PC-3 (cell line): Measurements from ENCODE around the gene BTF3. TPM values are rescaled to one million over a fixed set of nuclear protein-coding genes. Genes with fewer than 3 reads are reported as not detected.
"Not testable (repeated sequence)": the region's sequence is repeated elsewhere in the genome, so short reads cannot be mapped to it uniquely, and the experiment has no call there.

Source experiments
- ATAC-seq: fragments of 200-7000 bp; cut with Tn5 transposase; 2 replicates; pipeline ENCODE4 v1.9.1; 2020; ENCODE audit warnings: mild to moderate bottlenecking, moderate library complexity
- BruUV-seq: library from RNA; stranded (reverse); fragments of 400-500 nt; replicated peaks from 2 replicates; lab custom pipeline; 2021; lab: Mats Ljungman, UMichigan
- CTCF ChIA-PET: fragments of 300-600 bp; sonication (Branson Sonifier 250); formaldehyde crosslinking; loops from one replicate; lab custom pipeline; 2022; ENCODE audit warnings: antibody characterized with exemption; lab: Charles Lee
- POLR2A ChIA-PET: fragments of 300-600 bp; sonication (Branson Sonifier 250); formaldehyde crosslinking; loops from one replicate; lab custom pipeline; 2022; ENCODE audit warnings: antibody characterized with exemption; ENCODE audit not compliant: unreplicated experiment; lab: Charles Lee
- DNase-seq: peaks from one replicate; pipeline ENCODE4 v3.0.0-alpha.2; 2015
- H2AFZ ChIP-seq: fragments of 300-600 bp; sonication (generic); 2 replicates; pipeline ENCODE4 v1.6.0; 2016; ENCODE audit warnings: antibody characterized with exemption, low read length
- H3F3A ChIP-seq: fragments of 300-600 bp; sonication (generic); one replicate; pipeline ENCODE4 v1.6.0; 2017; ENCODE audit warnings: antibody characterized with exemption, low read length, control low read depth, mild to moderate bottlenecking; ENCODE audit not compliant: unreplicated experiment
- H3K27ac ChIP-seq: fragments of 300-600 bp; sonication (generic); 2 replicates; pipeline ENCODE4 v1.5.1; 2016; ENCODE audit warnings: mild to moderate bottlenecking, low read length
- H3K27me3 ChIP-seq: fragments of 300-600 bp; sonication (generic); 2 replicates; pipeline ENCODE4 v1.6.1; 2016; ENCODE audit warnings: low read length, mixed read lengths
- H3K36me3 ChIP-seq: fragments of 300-600 bp; sonication (generic); 2 replicates; pipeline ENCODE4 v1.6.1; 2016; ENCODE audit warnings: low read depth, mixed run types, low read length, mixed read lengths
- H3K4me1 ChIP-seq: fragments of 300-600 bp; sonication (generic); 2 replicates; pipeline ENCODE4 v1.5.1; 2016; ENCODE audit warnings: low read length; ENCODE audit not compliant: insufficient read depth
- H3K4me2 ChIP-seq: fragments of 300-600 bp; sonication (generic); 2 replicates; pipeline ENCODE4 v1.6.0; 2016; ENCODE audit warnings: low read length
- H3K4me3 ChIP-seq: fragments of 300-600 bp; sonication (generic); 2 replicates; pipeline ENCODE4 v1.5.1; 2016; ENCODE audit warnings: mild to moderate bottlenecking, low read length, mixed read lengths
- H3K79me2 ChIP-seq: fragments of 300-600 bp; sonication (generic); 2 replicates; pipeline ENCODE4 v1.6.1; 2017; ENCODE audit warnings: low read length, mixed read lengths
- H3K9ac ChIP-seq: fragments of 300-600 bp; sonication (generic); 2 replicates; pipeline ENCODE4 v1.6.0; 2016; ENCODE audit warnings: mild to moderate bottlenecking, low read length
- H3K9me2 ChIP-seq: fragments of 300-600 bp; sonication (generic); replicated peaks from 2 replicates; pipeline ENCODE4 v1.6.1; 2016; ENCODE audit warnings: mixed run types, low read length, mixed read lengths
- H3K9me3 ChIP-seq: fragments of 300-600 bp; sonication (generic); 2 replicates; pipeline ENCODE4 v1.6.1; 2016; ENCODE audit warnings: low read length, mixed read lengths
- H4K20me1 ChIP-seq: fragments of 300-600 bp; sonication (generic); 2 replicates; pipeline ENCODE4 v1.6.1; 2016; ENCODE audit warnings: low read length, mixed read lengths
- EZH2 ChIP-seq: fragments of 300-600 bp; sonication (generic); IDR thresholded peaks from one replicate; pipeline ENCODE4 v1.6.1; 2017; ENCODE audit warnings: antibody characterized with exemption, mild to moderate bottlenecking, low read length; ENCODE audit not compliant: unreplicated experiment
- EZH2phosphoT487 ChIP-seq: fragments of 300-600 bp; sonication (generic); IDR thresholded peaks from 2 replicates; pipeline ENCODE4 v1.6.1; 2018; ENCODE audit warnings: mild to moderate bottlenecking, antibody characterized with exemption, low read length, borderline replicate concordance
- intact Hi-C: fragments of 100-400 bp; cut with micrococcal nuclease; formaldehyde crosslinking; loops from 2 replicates; pipeline ENCODE4 v1.9.0; 2023
- total RNA-seq: library from RNA; depleted of rRNA; stranded (reverse); fragments of >200 nt; gene quantifications from 2 replicates; pipeline ENCODE4 v1.2.3, GENCODE V29; 2014
- TF ChIP-seq, protein P1 (sequence below): fragments of 300-600 bp; sonication (generic); conservative IDR thresholded peaks from 2 replicates; pipeline ENCODE4 v1.5.1; 2017; ENCODE audit warnings: antibody characterized with exemption, low read depth, mild to moderate bottlenecking, low read length

The BTF3 gene
- total RNA-seq, 1 experiment from 2014 or later: 291 TPM

DNA sequence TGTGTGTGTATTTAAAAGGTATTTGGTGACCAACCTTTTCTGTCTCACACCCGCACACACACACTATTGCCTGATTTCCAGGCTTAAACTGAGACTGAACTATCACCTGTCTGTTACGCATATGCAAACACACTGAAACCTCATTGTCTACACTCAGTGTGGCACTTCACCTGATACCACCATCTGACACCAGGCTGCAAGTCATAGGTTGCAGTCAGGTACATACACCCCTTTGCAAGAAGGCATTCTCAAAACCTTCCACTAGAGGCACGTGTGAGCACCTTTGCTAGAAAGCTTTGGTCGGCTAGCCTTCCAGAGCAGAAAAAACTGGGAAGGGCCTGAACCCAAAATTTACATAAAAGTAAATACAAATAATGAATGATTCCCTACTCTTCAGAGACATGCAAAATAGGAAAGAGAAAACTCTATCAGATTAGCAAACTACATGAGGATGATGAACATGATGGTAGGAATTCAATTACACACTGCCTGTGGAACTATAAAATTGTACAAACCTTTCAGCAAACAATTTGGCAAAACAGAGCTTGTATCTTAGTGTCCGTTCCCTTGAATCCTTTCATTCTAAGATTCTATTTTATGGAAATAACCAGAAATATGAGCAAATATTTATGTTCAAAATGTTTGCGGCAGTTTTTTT, 43.7 kb upstream of the BTF3 start:
- Histone ChIP-seq H3K4me1 (no peaks in the 10 kb centered on the region), H3F3A (no peaks in the 10 kb centered on the region), H3K9me3 (no peaks in the 10 kb centered on the region), H3K27ac (no peak overlapping the region), H3K79me2 (no peaks in the 10 kb centered on the region), H3K36me3 (no peaks in the 10 kb centered on the region), H4K20me1 (no peaks in the 10 kb centered on the region), H3K9me2 (no peaks in the 10 kb centered on the region), H3K27me3 (no peaks in the 10 kb centered on the region), H2AFZ (no peak overlapping the region), H3K4me2 (no peak overlapping the region), H3K9ac (no peak overlapping the region), H3K4me3 (no peak overlapping the region)
- ATAC-seq: peak; percentile 78
- BruUV-seq: no TSS peak
- TF ChIP-seq, protein P1, sequence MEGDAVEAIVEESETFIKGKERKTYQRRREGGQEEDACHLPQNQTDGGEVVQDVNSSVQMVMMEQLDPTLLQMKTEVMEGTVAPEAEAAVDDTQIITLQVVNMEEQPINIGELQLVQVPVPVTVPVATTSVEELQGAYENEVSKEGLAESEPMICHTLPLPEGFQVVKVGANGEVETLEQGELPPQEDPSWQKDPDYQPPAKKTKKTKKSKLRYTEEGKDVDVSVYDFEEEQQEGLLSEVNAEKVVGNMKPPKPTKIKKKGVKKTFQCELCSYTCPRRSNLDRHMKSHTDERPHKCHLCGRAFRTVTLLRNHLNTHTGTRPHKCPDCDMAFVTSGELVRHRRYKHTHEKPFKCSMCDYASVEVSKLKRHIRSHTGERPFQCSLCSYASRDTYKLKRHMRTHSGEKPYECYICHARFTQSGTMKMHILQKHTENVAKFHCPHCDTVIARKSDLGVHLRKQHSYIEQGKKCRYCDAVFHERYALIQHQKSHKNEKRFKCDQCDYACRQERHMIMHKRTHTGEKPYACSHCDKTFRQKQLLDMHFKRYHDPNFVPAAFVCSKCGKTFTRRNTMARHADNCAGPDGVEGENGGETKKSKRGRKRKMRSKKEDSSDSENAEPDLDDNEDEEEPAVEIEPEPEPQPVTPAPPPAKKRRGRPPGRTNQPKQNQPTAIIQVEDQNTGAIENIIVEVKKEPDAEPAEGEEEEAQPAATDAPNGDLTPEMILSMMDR: peak; percentile 75
- no peak for TF ChIP-seq EZH2
- TF ChIP-seq EZH2phosphoT487: no peak
- DNase-seq: peak; percentile 84
- POLR2A ChIA-PET: no interaction called here
- CTCF ChIA-PET: interaction anchor here (1.1 kb wide), 1 partner anchor 42 kb away, joined by 5 read pairs; no protein-coding TSS in a partner anchor
- intact Hi-C loops: loop anchor here (2.0 to 10.0 kb wide), 4 partner anchors 42 to 500 kb away; partner anchors contain the start of gene FCHO2

DNA sequence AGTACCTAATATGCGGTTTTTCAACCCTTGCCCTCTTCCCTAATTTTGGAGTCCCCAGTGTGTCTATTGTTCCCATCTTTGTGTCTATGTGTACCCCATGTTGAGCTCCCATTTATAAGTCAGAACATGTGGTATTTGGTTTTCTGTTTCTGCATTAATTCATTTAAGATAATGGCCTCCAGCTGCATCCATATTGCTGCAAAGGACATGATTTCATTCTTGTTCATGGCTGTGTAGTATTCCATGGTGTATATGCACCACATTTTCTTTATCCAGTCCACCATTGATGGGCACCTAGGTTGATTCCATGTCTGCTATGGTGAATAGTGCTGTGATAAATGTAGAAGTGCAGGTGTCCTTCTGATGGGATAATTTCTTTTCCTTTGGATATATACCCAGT, 41.8 kb upstream of the BTF3 start:
- CTCF ChIA-PET, H3K4me1 ChIP-seq, H3K4me2 ChIP-seq, BruUV-seq, H3K27me3 ChIP-seq, POLR2A ChIA-PET, H3K9me2 ChIP-seq, H3F3A ChIP-seq, ATAC-seq, H2AFZ ChIP-seq, H3K9ac ChIP-seq, H3K79me2 ChIP-seq, H3K4me3 ChIP-seq, DNase-seq, H4K20me1 ChIP-seq, H3K36me3 ChIP-seq, H3K27ac ChIP-seq, H3K9me3 ChIP-seq: not testable (repeated sequence)
- intact Hi-C loops: loop anchor here (10.0 kb wide), 2 partner anchors 78 to 502 kb away; partner anchors contain the start of gene FCHO2

- POLR2A ChIA-PET: no interaction called here
- no peaks in the 10 kb centered on the region for H3K9me2 ChIP-seq
- no peaks in the 10 kb centered on the region for H3K36me3 ChIP-seq
- H3F3A ChIP-seq: no peaks in the 10 kb centered on the region
- intact Hi-C loops: loop anchor here (10.0 kb wide), 2 partner anchors 75 to 505 kb away; partner anchors contain the start of gene FCHO2
- H3K79me2 ChIP-seq: no peaks in the 10 kb centered on the region
- H3K4me3 ChIP-seq: no peak overlapping the region
- H3K9ac ChIP-seq: no peak overlapping the region
- ATAC-seq: no peak; the same call in 1 of the 2 replicates
- no peak overlapping the region for H3K27ac ChIP-seq
- CTCF ChIA-PET: interaction anchor here (0.6 kb wide), 1 partner anchor 258 kb away, joined by 11 read pairs; no protein-coding TSS in a partner anchor
- no TSS peak for BruUV-seq
- DNase-seq: no peak
- no peaks in the 10 kb centered on the region for H4K20me1 ChIP-seq
- no peaks in the 10 kb centered on the region for H3K9me3 ChIP-seq
- H3K4me2 ChIP-seq: no peak overlapping the region
- H3K27me3 ChIP-seq: no peaks in the 10 kb centered on the region
- H2AFZ ChIP-seq: no peak overlapping the region
- no peaks in the 10 kb centered on the region for H3K4me1 ChIP-seq
- TF ChIP-seq EZH2phosphoT487 (no peak), EZH2 (no peak)
- TF ChIP-seq, protein P1: no peak
Observed at GRCh38 chr5:73459366-73459765, 38.9 kb upstream of the BTF3 start.
